Peyer's patch (tissue), 4 donors: ENCODE data around the gene BHMT.

Source experiments
- CTCF ChIP-seq, 6 experiments: fragments of 450-650 bp in 4 of 6; fragments of 200-600 bp in 2 of 6; sonication (generic) in 1 of 6; IDR thresholded peaks; one replicate each; pipeline ENCODE4 v1.5.1; 2017 to 2019; ENCODE audit warnings: antibody characterized with exemption in 6 of 6, mild to moderate bottlenecking in 3 of 6, moderate library complexity in 1 of 6
- POLR2A ChIP-seq, 2 donors: fragments of 450-650 bp; IDR thresholded peaks; one replicate each; pipeline ENCODE4 v1.5.1; 2017; ENCODE audit warnings: antibody characterized with exemption in 2 of 2, mild to moderate bottlenecking in 2 of 2, moderate library complexity in 2 of 2

DNA sequence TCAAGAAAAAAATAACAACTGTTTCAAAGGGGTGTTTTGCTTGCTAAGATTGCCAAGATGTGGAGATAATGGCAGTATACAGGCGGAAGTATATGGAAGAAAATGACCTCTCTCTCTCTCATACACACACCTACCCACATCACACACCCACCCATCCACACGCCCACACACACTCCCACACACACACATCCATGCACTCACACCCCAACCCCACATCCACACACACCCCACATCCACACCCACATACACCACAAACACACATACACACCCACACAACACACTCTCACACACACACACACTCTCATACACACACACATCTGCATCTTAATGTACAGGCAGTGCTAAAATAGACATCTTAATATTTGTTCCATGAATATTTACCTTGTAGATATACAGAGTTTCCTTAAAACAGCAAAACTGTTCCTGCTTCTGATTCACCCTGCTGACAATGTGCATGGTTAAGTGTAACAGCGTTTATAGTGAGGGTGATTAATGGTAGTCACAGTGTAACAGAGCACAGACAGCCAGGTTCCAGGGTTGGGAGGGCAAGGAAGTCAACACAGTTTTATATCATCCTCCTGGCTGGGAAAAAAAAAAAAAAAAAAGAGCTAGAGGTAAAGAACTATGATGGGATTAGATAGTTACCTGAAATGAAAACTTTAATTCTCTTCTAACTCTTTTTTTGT, 33.8 kb upstream of the BHMT start:
- TF ChIP-seq CTCF (IDR thresholded peaks at IDR 0.05) (no peak), POLR2A (IDR thresholded peaks at IDR 0.05) (no peak)
